GM18867 (cell line): Measurements from ENCODE around the gene RWDD1.
A peak's percentile ranks its signal among the peaks of the same experiment; 100 is the strongest.
"Not testable (repeated sequence)": the region's sequence is repeated elsewhere in the genome, so short reads cannot be mapped to it uniquely, and the experiment has no call there.

Source experiments
- ATAC-seq: cut with Tn5 transposase; IDR thresholded peaks from one replicate; pipeline ENCODE4 v1.9.1; 2021; ENCODE audit warnings: mild to moderate bottlenecking, moderate library complexity; ENCODE audit not compliant: unreplicated experiment

Gene RWDD1

GRCh38 chr6:116604868-116605267, 33.6 kb downstream of the RWDD1 start:
- not testable (repeated sequence) for ATAC-seq

DNA sequence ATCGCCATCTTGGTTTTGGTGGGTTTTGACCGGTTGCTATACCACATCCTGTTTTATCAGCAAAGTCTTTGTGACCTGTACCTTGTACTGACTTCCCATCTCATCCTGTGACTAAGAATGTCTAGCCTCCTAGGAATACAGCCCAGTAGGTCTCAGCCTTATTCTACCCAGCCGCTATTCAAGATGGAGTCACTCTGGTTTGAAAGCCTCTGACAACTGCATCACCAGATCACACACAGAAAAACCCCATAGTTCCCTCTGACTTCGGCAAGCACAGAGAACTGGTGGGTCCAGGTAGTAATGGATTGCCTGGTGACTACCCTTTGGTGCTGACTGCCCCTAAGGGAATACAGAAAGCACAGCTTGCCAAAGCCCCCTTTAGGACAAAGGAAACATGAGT, 34.6 kb downstream of the RWDD1 start:
- ATAC-seq = no peak

DNA sequence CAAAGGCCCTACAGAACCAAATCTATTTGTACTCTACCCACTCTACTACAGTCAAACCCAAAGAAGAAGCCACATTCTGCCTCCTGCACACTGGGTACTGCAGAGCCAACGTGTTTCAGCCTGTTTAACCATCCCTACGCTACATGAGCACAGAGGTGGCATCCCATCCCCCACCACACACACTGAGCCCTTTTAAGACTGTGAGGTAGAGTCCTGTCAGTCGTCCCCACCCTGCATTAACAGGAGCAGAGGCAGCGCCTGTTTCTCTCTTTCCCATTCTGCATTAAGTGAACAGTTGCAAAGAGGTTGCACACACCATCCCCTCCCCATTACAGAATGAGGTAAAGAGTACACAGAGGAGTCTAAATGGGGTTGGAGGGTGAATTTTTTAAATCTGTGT, 39.8 kb downstream of the RWDD1 start:
- ATAC-seq = no peak

DNA sequence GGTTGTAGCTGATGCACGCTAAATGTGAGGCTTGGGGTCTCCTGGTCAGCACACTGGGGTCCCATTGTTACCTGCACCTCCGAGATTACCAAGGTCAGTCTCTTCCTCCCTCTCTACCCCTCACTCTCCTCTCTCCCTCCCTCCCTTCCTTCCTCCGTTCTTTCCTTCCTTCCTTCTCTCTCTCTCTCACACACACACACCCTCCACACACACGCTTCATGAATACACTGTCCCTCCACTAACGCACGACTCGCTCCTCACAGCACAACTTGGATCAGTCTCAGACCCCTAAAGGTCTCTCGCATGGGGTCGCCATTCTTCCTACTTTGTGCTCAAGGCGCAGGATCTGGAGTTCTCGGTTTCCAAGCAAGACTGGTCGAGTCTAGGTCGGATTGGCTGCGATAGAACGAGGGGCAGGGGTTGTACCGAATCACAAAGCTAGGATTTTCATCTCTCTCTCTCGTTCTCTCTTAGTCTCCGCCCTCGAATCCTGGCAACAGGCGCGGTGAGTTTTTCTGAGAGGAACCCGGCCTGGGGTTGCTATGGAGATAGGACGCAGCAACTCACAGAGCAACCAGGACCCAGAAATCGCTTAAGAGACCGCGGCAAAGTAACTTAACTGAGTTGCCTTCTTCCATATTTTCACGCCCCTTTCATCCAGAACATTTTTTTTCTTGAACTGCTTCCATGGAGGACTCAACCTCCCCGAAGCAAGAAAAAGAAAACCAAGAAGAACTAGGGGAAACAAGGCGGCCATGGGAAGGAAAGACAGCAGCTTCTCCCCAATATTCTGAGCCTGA, 44.8 kb downstream of the RWDD1 start, which contains the start of gene RSPH4A:
Gene RSPH4A, plus strand, starts transcription at position 543 of the 800 bp plus-strand sequence. Its CDS starts 145 bp downstream, at position 688.
- ATAC-seq = peak; percentile 99

GRCh38 chr6:116616737-116617053, 45.4 kb downstream of the RWDD1 start:
- ATAC-seq = peak; percentile 31

- ATAC-seq = no peak
These were observed 52.9 kb downstream of the RWDD1 start for GRCh38 chr6:116624036-116624805.

DNA sequence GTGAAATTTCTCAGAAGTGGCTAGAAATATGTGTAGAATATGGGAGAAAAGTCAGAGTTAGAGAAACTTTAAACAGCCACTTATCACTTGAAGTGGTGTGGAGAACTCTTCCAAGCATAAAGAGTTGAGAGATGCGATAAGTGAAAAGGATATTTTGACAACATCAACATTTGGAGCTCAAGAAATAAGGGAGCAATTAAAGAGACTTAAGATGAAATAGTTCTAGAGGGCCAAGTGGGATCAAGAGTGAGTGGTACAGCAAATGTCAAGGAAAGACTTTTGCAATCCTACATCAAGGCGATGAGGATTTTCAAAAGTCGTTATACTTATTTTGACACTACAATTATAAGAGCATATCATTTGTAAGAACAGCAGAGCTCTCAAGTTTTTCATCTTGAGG, 54.6 kb downstream of the RWDD1 start:
- no peak for ATAC-seq

DNA sequence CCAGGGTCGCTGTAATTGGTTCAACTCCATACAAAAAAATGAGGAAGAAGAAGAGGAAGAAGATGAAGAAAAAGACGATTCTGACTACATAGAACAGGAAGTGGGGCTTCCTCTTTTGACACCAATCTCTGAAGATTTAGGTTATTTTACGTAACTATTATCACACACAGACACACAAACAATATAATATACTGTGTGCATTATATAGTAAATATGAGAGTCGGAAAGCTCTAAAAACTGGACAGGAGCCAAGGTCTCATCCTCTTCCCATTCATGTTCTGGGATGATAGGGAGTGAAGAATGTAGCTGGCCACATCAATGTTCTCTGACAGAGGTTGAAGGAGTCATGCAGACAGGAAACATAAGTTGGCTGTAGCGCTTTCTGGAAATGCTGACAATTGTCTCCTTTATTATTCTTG, 58.3 kb downstream of the RWDD1 start:
- ATAC-seq = no peak

GRCh38 chr6:116631379-116631990, 60.2 kb downstream of the RWDD1 start:
- ATAC-seq = no peak

DNA sequence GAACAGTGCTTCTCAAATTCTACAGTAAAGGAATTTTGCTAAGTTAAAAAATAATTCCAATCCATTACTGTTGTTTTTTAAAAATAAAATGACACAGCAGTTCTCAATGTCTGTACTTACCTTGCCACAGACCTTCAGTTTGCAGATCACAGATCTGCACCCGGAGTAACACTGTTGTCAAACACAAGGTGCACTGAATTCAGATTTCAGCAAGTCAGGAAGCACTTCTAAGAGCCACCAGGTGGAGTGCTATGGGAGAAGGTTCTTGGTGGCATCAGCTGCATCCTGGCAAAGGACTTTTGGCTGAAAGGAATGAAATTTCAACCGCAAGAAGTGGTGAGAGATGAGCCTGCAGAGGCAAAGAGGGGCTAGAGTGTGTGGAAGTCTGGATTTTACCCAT, 62.4 kb downstream of the RWDD1 start:
- ATAC-seq = no peak
